ENCODE measurements around the gene ARFRP1.

Gene ARFRP1

GRCh38 chr20:63743210-63743970 is 35.6 kb upstream of the ARFRP1 start:
- no peak for DNase-seq (ENCODE audit: low read depth)

- no peak for DNase-seq (ENCODE audit: low read depth)
These were observed 34.7 kb upstream of the ARFRP1 start for GRCh38 chr20:63742381-63743024.

GRCh38 chr20:63741676-63742380 is 34.1 kb upstream of the ARFRP1 start:
- DNase-seq (ENCODE audit: low read depth), result no peak

GRCh38 chr20:63741354-63741675 is 33.5 kb upstream of the ARFRP1 start:
- no peak for DNase-seq (ENCODE audit: low read depth)

- DNase-seq (ENCODE audit: low read depth), result no peak
These were observed 33.0 kb upstream of the ARFRP1 start for GRCh38 chr20:63740627-63741353.

- DNase-seq (ENCODE audit: low read depth), result no peak
These were observed 32.4 kb upstream of the ARFRP1 start for GRCh38 chr20:63740070-63740626.

- DNase-seq (ENCODE audit: low read depth), result no peak
These were observed 31.6 kb upstream of the ARFRP1 start, which contains the start of gene SLC2A4RG for GRCh38 chr20:63739130-63740069. TSS of gene SLC2A4RG (plus strand) at chr20:63739776. CDS start at chr20:63739913, 137 bp downstream.

GRCh38 chr20:63738687-63739129 is 30.9 kb upstream of the ARFRP1 start:
- no peak for DNase-seq (ENCODE audit: low read depth)

- DNase-seq (ENCODE audit: low read depth), result no peak
These were observed 30.3 kb upstream of the ARFRP1 start for GRCh38 chr20:63737945-63738686.

- DNase-seq (ENCODE audit: low read depth), result no peak
These were observed 29.8 kb upstream of the ARFRP1 start for GRCh38 chr20:63737695-63737944.

GRCh38 chr20:63736893-63737694 is 29.3 kb upstream of the ARFRP1 start:
- no peak for DNase-seq (ENCODE audit: low read depth)

GRCh38 chr20:63735859-63736718 is 28.3 kb upstream of the ARFRP1 start, which contains the start of gene LIME1:
TSS of gene LIME1 (plus strand) at chr20:63736664. CDS start at chr20:63737550, 886 bp downstream.
- peak; percentile 43 for DNase-seq (ENCODE audit: low read depth)

- DNase-seq (ENCODE audit: low read depth), result no peak
These were observed 27.4 kb upstream of the ARFRP1 start for GRCh38 chr20:63734946-63735858.

- DNase-seq (ENCODE audit: low read depth), result no peak
These were observed 26.6 kb upstream of the ARFRP1 start for GRCh38 chr20:63734111-63734945.

GRCh38 chr20:63733579-63734081 is 25.9 kb upstream of the ARFRP1 start:
- DNase-seq (ENCODE audit: low read depth), result no peak

GRCh38 chr20:63733117-63733516 is 25.3 kb upstream of the ARFRP1 start:
- DNase-seq (ENCODE audit: low read depth), result no peak
